Measurements from ENCODE around the gene KCNAB1. TPM values are rescaled to one million over a fixed set of nuclear protein-coding genes. Genes with fewer than 3 reads are reported as not detected.

Gene KCNAB1
- total and polyA plus RNA-seq, 10 of the 15 experiments (the other 5 are each of a cell fraction or from before 2014, with no cell fraction given): 0.11 to 0.69 (median 0.43) TPM; not detected in 6

DNA sequence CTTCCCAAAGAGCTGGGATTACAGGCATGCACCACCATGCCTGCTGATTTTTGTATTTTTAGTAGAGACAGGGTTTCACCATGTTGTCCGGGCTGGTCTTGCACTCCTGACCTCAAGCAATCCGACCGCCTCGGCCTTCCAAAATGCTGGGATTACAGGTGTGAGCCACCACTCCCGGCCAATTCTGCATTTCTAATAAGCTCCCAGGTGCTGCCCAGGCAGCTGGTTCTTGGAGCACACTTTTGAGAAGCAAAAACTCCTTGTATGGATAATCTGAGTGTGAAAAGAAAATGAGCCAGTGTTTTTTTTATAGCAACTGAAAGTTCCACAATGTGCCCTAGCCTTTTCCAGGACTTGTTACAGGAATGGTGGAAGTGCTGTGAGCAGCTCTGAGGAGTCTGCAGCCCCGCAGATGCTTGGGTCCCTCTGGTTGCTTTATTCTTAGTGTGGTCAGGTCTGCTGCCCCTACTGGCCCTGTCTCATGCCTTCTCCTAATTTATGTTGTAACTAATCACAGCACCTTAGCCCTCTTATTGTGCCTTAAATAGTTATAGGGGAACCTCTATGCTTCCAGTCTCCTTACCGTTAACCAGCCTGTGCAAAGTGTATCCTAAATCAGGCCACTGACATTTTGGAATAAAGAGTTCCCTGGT lies 13.5 kb upstream of the KCNAB1 start:
- no peak overlapping the region for H2AFZ ChIP-seq (ENCODE audit: control insufficient read depth, low read depth, low read length)
- ATAC-seq: no peak
- FAIRE-seq: no peak
- BruUV-seq (replicated peaks): no TSS peak
- intact Hi-C loops (cut with micrococcal nuclease; ENCODE audit: unreplicated experiment): no loop called here
- TF ChIP-seq HDAC2 (IDR thresholded peaks at IDR 0.05): no peak
- TF ChIP-seq ATF7 (IDR thresholded peaks at IDR 0.05; ENCODE audit: low read depth): no peak
- TF ChIP-seq, protein P1, sequence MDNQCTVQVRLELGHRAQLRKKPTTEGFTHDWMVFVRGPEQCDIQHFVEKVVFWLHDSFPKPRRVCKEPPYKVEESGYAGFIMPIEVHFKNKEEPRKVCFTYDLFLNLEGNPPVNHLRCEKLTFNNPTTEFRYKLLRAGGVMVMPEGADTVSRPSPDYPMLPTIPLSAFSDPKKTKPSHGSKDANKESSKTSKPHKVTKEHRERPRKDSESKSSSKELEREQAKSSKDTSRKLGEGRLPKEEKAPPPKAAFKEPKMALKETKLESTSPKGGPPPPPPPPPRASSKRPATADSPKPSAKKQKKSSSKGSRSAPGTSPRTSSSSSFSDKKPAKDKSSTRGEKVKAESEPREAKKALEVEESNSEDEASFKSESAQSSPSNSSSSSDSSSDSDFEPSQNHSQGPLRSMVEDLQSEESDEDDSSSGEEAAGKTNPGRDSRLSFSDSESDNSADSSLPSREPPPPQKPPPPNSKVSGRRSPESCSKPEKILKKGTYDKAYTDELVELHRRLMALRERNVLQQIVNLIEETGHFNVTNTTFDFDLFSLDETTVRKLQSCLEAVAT (IDR thresholded peaks at IDR 0.05): no peak
- TF ChIP-seq MEF2A (IDR thresholded peaks at IDR 0.05; ENCODE audit: insufficient read depth, low read depth, low read length): no peak
- no peak for TF ChIP-seq KDM1A (IDR thresholded peaks at IDR 0.05; ENCODE audit: borderline replicate concordance)
- no peak for TF ChIP-seq DPF2 (IDR thresholded peaks at IDR 0.05)
- no peak for TF ChIP-seq CBX5 (IDR thresholded peaks at IDR 0.05; ENCODE audit: low read depth)
- TF ChIP-seq RELB (IDR thresholded peaks at IDR 0.05; ENCODE audit: low read depth): no peak
- TF ChIP-seq, protein P2, sequence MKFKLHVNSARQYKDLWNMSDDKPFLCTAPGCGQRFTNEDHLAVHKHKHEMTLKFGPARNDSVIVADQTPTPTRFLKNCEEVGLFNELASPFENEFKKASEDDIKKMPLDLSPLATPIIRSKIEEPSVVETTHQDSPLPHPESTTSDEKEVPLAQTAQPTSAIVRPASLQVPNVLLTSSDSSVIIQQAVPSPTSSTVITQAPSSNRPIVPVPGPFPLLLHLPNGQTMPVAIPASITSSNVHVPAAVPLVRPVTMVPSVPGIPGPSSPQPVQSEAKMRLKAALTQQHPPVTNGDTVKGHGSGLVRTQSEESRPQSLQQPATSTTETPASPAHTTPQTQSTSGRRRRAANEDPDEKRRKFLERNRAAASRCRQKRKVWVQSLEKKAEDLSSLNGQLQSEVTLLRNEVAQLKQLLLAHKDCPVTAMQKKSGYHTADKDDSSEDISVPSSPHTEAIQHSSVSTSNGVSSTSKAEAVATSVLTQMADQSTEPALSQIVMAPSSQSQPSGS (IDR thresholded peaks at IDR 0.05; ENCODE audit: low read length): no peak
- no peak for TF ChIP-seq LARP7 (IDR thresholded peaks at IDR 0.05)
- TF ChIP-seq MYB (IDR thresholded peaks at IDR 0.05; ENCODE audit: borderline replicate concordance, low read depth, low read length): no peak
- no peak for TF ChIP-seq NRF1 (conservative IDR thresholded peaks at IDR 0.05; ENCODE audit: low read depth, low read length)
- TF ChIP-seq MXI1 (IDR thresholded peaks at IDR 0.05; ENCODE audit: low read depth, low read length): no peak
- no peak for TF ChIP-seq ESRRA (IDR thresholded peaks at IDR 0.05; ENCODE audit: low read length)
- TF ChIP-seq KLF5 (IDR thresholded peaks at IDR 0.05; ENCODE audit: partially characterized antibody): no peak
- TF ChIP-seq STAT1 (conservative IDR thresholded peaks at IDR 0.05): no peak
- no peak for TF ChIP-seq IKZF2 (IDR thresholded peaks at IDR 0.05)
- ChIA-PET POLR2A (no interaction called here), SMC1A (ENCODE audit: uncharacterized antibody, unreplicated experiment) (interaction anchor here (0.5 to 0.6 kb wide), 2 partner anchors 166 to 868 kb away, joined by 3 to 4 read pairs; no protein-coding TSS in a partner anchor), CTCF (interaction anchor here (0.7 kb wide), 1 partner anchor 185 kb away, joined by 3 read pairs; no protein-coding TSS in a partner anchor), RAD21 (ENCODE audit: unreplicated experiment) (no interaction called here)
- H3K27ac ChIP-seq (ENCODE audit: control insufficient read depth, insufficient read depth): no peak overlapping the region
- H3K4me3 ChIP-seq: no peak overlapping the region
- H3K4me2 ChIP-seq (ENCODE audit: control insufficient read depth, insufficient read depth): no peak overlapping the region
- H3K79me2 ChIP-seq (ENCODE audit: control insufficient read depth, insufficient read depth, low read length): no peaks in the 10 kb centered on the region
- no peaks in the 10 kb centered on the region for H4K20me1 ChIP-seq (ENCODE audit: control insufficient read depth, insufficient read depth)
- WGBS (ENCODE audit: insufficient coverage, insufficient replicate concordance, low lambda C conversion rate, missing lambda C conversion rate): 22% methylated on average over 7 of the region's 7 CpGs
- no peaks in the 10 kb centered on the region for H3K9me3 ChIP-seq (replicated peaks; ENCODE audit: control insufficient read depth, insufficient read depth, low read length)
- in situ Hi-C loops (cut with MboI): no loop called here
- H3K4me1 ChIP-seq (ENCODE audit: control insufficient read depth, insufficient read depth, low read length): no peaks in the 10 kb centered on the region
- H3K36me3 ChIP-seq (ENCODE audit: control insufficient read depth in 2 of 2, insufficient read depth in 2 of 2, low read length in 1 of 2): no peaks in the 10 kb centered on the region
- no peak overlapping the region for H3K9ac ChIP-seq (ENCODE audit: control insufficient read depth, insufficient read depth, low read length)
- H3K27me3 ChIP-seq (replicated peaks in 1 of 2; ENCODE audit: control insufficient read depth in 2 of 2, insufficient read depth in 2 of 2, low read length in 1 of 2): no peaks in the 10 kb centered on the region
- DNase-seq (ENCODE audit: low read depth, low spot score): no peak
